Measurements from ENCODE around the gene SKAP2. TPM values are rescaled to one million over a fixed set of nuclear protein-coding genes. Genes with fewer than 3 reads are reported as not detected.

SKAP2 gene
- polyA plus RNA-seq, 2 of the 4 experiments (the other 2 are of a cell fraction): 18.7 to 23.0 TPM

DNA sequence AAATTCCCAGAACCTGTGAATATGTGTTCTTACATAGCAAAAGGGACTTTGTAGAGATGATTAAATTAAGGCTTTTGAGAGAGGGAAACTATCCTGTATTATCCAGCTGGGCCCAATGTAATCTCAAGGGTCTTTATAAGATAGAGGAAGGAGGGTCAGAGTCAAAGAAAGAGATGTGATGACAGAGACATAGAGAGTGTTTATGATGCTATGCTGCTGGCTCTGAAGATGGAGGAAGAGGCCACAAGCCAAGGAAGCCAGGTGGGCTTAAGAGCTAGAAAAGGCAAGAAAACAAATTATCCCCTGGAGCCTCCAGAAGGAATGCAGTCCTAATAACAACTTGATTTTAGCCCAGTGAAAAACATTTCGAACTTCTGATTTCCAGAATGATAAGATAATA is 15.3 kb upstream of the SKAP2 start:
- POLR2A ChIA-PET: no interaction called here
- H3K4me3 ChIP-seq: no peak overlapping the region
- no peak for DNase-seq (ENCODE audit: low read depth in 1 of 2, low spot score in 1 of 2)
- no peaks in the 10 kb centered on the region for H3K4me1 ChIP-seq
- H3K9me3 ChIP-seq: peaks cover 4% of the 10 kb centered on the region; the same call in 1 of the 3 replicates
- TF ChIP-seq, protein P1, sequence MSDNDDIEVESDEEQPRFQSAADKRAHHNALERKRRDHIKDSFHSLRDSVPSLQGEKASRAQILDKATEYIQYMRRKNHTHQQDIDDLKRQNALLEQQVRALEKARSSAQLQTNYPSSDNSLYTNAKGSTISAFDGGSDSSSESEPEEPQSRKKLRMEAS (IDR thresholded peaks at IDR 0.05): no peak
- TF ChIP-seq EHF (CRISPR knock-in tag; IDR thresholded peaks at IDR 0.05): no peak
- TF ChIP-seq HOXB13 (CRISPR knock-in tag; IDR thresholded peaks at IDR 0.05; ENCODE audit: low read depth): no peak
- TF ChIP-seq KDM1A (IDR thresholded peaks at IDR 0.05; ENCODE audit: low read depth): no peak
- TF ChIP-seq MYC (IDR thresholded peaks at IDR 0.05; ENCODE audit: borderline replicate concordance, low read length): no peak
- no peak for TF ChIP-seq MAFK (IDR thresholded peaks at IDR 0.05; ENCODE audit: partially characterized antibody)
- TF ChIP-seq RCOR1 (IDR thresholded peaks at IDR 0.05; ENCODE audit: low read depth, low read length): no peak
- TF ChIP-seq, protein P2, sequence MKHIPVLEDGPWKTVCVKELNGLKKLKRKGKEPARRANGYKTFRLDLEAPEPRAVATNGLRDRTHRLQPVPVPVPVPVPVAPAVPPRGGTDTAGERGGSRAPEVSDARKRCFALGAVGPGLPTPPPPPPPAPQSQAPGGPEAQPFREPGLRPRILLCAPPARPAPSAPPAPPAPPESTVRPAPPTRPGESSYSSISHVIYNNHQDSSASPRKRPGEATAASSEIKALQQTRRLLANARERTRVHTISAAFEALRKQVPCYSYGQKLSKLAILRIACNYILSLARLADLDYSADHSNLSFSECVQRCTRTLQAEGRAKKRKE (CRISPR knock-in tag; IDR thresholded peaks at IDR 0.05; ENCODE audit: low read depth): no peak
- TF ChIP-seq BHLHE40 (IDR thresholded peaks at IDR 0.05; ENCODE audit: low read depth, low read length): no peak
- no peak for TF ChIP-seq GATA3 (IDR thresholded peaks at IDR 0.05; ENCODE audit: borderline replicate concordance)
- TF ChIP-seq EHMT2 (IDR thresholded peaks at IDR 0.05; ENCODE audit: low read depth): no peak
- no peak for TF ChIP-seq MAZ (IDR thresholded peaks at IDR 0.05; ENCODE audit: borderline replicate concordance, low read depth, low read length)
- TF ChIP-seq JUN (IDR thresholded peaks at IDR 0.05): no peak
- no peak for TF ChIP-seq SMC3 (IDR thresholded peaks at IDR 0.05)
- TF ChIP-seq, protein P3, sequence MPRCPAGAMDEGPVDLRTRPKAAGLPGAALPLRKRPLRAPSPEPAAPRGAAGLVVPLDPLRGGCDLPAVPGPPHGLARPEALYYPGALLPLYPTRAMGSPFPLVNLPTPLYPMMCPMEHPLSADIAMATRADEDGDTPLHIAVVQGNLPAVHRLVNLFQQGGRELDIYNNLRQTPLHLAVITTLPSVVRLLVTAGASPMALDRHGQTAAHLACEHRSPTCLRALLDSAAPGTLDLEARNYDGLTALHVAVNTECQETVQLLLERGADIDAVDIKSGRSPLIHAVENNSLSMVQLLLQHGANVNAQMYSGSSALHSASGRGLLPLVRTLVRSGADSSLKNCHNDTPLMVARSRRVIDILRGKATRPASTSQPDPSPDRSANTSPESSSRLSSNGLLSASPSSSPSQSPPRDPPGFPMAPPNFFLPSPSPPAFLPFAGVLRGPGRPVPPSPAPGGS (IDR thresholded peaks at IDR 0.05): no peak
- TF ChIP-seq, protein P4, sequence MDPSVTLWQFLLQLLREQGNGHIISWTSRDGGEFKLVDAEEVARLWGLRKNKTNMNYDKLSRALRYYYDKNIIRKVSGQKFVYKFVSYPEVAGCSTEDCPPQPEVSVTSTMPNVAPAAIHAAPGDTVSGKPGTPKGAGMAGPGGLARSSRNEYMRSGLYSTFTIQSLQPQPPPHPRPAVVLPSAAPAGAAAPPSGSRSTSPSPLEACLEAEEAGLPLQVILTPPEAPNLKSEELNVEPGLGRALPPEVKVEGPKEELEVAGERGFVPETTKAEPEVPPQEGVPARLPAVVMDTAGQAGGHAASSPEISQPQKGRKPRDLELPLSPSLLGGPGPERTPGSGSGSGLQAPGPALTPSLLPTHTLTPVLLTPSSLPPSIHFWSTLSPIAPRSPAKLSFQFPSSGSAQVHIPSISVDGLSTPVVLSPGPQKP (IDR thresholded peaks at IDR 0.05; ENCODE audit: low read depth, low read length): no peak
- WGBS (ENCODE audit: missing lambda C conversion rate): 73% methylated on average over 1 of the region's 1 CpG
- CTCF ChIA-PET: interaction anchor here (1.3 to 1.4 kb wide), 2 partner anchors 8 to 14 kb away, joined by 3 to 4 read pairs; no protein-coding TSS in a partner anchor
- FAIRE-seq: no peak
- no peak for ATAC-seq
- H3K4me2 ChIP-seq: no peak overlapping the region
- H3K27ac ChIP-seq: no peak overlapping the region

DNA sequence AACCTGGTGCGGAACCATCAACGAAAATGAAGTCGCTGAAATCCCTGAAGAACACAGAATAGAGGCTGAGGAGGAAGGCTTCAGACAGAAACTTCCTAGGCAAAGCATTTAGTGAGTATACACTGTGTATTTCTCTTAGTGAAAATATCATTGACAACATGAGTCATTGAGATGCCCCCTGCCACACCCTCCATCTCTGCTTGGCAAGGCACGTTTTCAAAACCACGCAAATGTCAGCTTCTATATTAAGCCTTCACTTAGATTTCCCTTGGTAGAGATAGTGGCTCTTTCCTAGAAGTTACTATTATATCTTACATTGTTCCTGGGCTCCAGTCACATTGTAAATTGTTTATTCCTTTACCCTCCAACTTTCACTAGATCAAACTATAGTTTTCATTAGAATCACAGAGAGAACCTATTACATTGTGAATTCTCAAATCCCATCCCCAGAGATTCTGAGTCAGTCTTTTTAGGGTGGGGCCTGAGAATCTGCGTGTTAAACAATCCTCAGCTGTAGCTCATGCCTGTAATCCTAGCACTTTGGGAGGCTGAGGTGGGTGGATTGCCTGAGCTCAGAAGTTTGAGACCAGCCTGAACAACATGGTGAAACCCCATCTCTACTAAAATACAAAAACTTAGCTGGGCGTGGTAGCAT is 4.6 kb upstream of the SKAP2 start:
- no peak overlapping the region for H3K27ac ChIP-seq
- TF ChIP-seq, protein P5, sequence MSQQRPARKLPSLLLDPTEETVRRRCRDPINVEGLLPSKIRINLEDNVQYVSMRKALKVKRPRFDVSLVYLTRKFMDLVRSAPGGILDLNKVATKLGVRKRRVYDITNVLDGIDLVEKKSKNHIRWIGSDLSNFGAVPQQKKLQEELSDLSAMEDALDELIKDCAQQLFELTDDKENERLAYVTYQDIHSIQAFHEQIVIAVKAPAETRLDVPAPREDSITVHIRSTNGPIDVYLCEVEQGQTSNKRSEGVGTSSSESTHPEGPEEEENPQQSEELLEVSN (IDR thresholded peaks at IDR 0.05; ENCODE audit: borderline replicate concordance, low read depth): no peak
- TF ChIP-seq, protein P6, sequence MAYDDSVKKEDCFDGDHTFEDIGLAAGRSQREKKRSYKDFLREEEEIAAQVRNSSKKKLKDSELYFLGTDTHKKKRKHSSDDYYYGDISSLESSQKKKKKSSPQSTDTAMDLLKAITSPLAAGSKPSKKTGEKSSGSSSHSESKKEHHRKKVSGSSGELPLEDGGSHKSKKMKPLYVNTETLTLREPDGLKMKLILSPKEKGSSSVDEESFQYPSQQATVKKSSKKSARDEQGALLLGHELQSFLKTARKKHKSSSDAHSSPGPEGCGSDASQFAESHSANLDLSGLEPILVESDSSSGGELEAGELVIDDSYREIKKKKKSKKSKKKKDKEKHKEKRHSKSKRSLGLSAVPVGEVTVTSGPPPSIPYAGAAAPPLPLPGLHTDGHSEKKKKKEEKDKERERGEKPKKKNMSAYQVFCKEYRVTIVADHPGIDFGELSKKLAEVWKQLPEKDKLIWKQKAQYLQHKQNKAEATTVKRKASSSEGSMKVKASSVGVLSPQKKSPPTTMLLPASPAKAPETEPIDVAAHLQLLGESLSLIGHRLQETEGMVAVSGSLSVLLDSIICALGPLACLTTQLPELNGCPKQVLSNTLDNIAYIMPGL (CRISPR knock-in tag; IDR thresholded peaks at IDR 0.05; ENCODE audit: borderline replicate concordance): no peak
- no peak for TF ChIP-seq POLR2A (IDR thresholded peaks at IDR 0.05; ENCODE audit: low read length)
- no peak for TF ChIP-seq EHMT2 (IDR thresholded peaks at IDR 0.05; ENCODE audit: low read depth)
- no peak for TF ChIP-seq ESRRA (IDR thresholded peaks at IDR 0.05; ENCODE audit: borderline replicate concordance, low read length)
- TF ChIP-seq FOXS1 (CRISPR knock-in tag; IDR thresholded peaks at IDR 0.05): no peak
- TF ChIP-seq HOXA7 (CRISPR knock-in tag; IDR thresholded peaks at IDR 0.05): no peak
- no peak for TF ChIP-seq HOXB5 (CRISPR knock-in tag; IDR thresholded peaks at IDR 0.05)
- TF ChIP-seq, protein P7, sequence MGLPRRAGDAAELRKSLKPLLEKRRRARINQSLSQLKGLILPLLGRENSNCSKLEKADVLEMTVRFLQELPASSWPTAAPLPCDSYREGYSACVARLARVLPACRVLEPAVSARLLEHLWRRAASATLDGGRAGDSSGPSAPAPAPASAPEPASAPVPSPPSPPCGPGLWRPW (IDR thresholded peaks at IDR 0.05): no peak
- TF ChIP-seq MYC (IDR thresholded peaks at IDR 0.05; ENCODE audit: borderline replicate concordance, low read length): no peak
- no peak for TF ChIP-seq POLR2AphosphoS2 (conservative IDR thresholded peaks at IDR 0.05; ENCODE audit: low read length)
- no peak for TF ChIP-seq HOXB13 (CRISPR knock-in tag; IDR thresholded peaks at IDR 0.05; ENCODE audit: low read depth)
- ChIA-PET CTCF (no interaction called here), POLR2A (interaction anchor here (0.6 kb wide), 1 partner anchor 253 kb away, joined by 3 read pairs; no protein-coding TSS in a partner anchor)
- H3K4me2 ChIP-seq: peak overlapping the region; percentile 11
- DNase-seq (ENCODE audit: low read depth in 1 of 2, low spot score in 1 of 2) (peak in 1 of 2 experiments; percentile 27), FAIRE-seq (no peak), ATAC-seq (no peak)
- no peak overlapping the region for H3K4me3 ChIP-seq
- no peaks in the 10 kb centered on the region for H3K9me3 ChIP-seq
- peaks cover 7% of the 10 kb centered on the region; the same call in 2 of the 3 replicates for H3K4me1 ChIP-seq
- WGBS (ENCODE audit: missing lambda C conversion rate): 53% methylated on average over 7 of the region's 7 CpGs

All from A549 (cell line).